Mesodermal cell (in vitro differentiated cells): ENCODE results near the gene WNT2B.
"Not testable (repeated sequence)": the region's sequence is repeated elsewhere in the genome, so short reads cannot be mapped to it uniquely, and the experiment has no call there.

Source experiments
- H3K27ac ChIP-seq: 2 replicates; pipeline ENCODE4 v1.7.0; 2013; ENCODE audit warnings: mild to moderate bottlenecking, low read depth, low read length, moderate library complexity; ENCODE audit not compliant: severe bottlenecking
- H3K36me3 ChIP-seq: 2 replicates; pipeline ENCODE4 v1.7.1; 2013; ENCODE audit warnings: mild to moderate bottlenecking, low read length, moderate library complexity; ENCODE audit not compliant: control insufficient read depth, insufficient read depth
- H3K4me1 ChIP-seq: one replicate; pipeline ENCODE4 v1.7.1; 2013; ENCODE audit warnings: mild to moderate bottlenecking, low read length; ENCODE audit not compliant: insufficient read depth, control insufficient read depth, poor library complexity, severe bottlenecking
- H3K4me3 ChIP-seq: 2 replicates; pipeline ENCODE4 v1.7.0; 2013; ENCODE audit warnings: low read length, control low read depth, mild to moderate bottlenecking; ENCODE audit not compliant: insufficient read depth, poor library complexity, severe bottlenecking; ENCODE audit errors: extremely low read depth
- H3K9me3 ChIP-seq: 2 replicates; pipeline ENCODE4 v1.7.1; 2013; ENCODE audit warnings: mild to moderate bottlenecking, low read length, moderate library complexity; ENCODE audit not compliant: control insufficient read depth
- WGBS, 2 experiments: methylation state at CpG; one replicate each; pipeline ENCODE4 v1.1.5; 2013; ENCODE audit warnings: missing lambda C conversion rate in 2 of 2; ENCODE audit not compliant: insufficient coverage in 2 of 2; 5-methylcytosine and 5-hydroxymethylcytosine counted together

Gene WNT2B

DNA sequence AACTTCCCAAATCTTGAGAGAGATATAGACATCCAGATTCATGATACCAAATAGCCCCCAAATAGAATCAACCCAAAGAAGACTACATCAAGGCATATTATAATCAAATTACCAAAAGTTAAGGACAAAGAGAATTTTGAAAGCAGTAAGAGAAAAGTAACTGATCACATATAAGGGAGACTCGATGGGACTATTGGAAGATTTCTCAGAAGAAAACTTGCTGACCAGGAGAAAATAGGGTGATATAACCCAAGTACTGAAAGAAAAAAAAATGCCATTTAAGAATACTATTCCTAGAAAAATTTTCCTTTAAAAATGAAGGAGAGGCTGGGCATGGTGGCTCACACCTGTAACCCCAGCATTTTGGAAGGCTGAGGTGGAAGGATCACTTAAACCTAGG, 30.5 kb upstream of the WNT2B start:
- H3K27ac ChIP-seq = no peak overlapping the region
- H3K4me1 ChIP-seq = no peaks in the 10 kb centered on the region
- no CpG with 5 or more reads among the region's 1 CpG for WGBS, 2 experiments
- H3K36me3 ChIP-seq = no peaks in the 10 kb centered on the region
- H3K4me3 ChIP-seq = no peak overlapping the region
- peaks cover 12% of the 10 kb centered on the region for H3K9me3 ChIP-seq

- H3K4me1 ChIP-seq, H3K36me3 ChIP-seq, H3K27ac ChIP-seq, H3K9me3 ChIP-seq, H3K4me3 ChIP-seq: not testable (repeated sequence)
- WGBS, 2 experiments = no CpG with 5 or more reads among the region's 1 CpG
These were observed 22.7 kb upstream of the WNT2B start for GRCh38 chr1:112486063-112486462.

GRCh38 chr1:112487686-112488085, 21.1 kb upstream of the WNT2B start:
- H3K4me1 ChIP-seq = not testable (repeated sequence)
- WGBS, 2 experiments = 97 to 98% methylated on average over 5 of the region's 6 CpGs

DNA sequence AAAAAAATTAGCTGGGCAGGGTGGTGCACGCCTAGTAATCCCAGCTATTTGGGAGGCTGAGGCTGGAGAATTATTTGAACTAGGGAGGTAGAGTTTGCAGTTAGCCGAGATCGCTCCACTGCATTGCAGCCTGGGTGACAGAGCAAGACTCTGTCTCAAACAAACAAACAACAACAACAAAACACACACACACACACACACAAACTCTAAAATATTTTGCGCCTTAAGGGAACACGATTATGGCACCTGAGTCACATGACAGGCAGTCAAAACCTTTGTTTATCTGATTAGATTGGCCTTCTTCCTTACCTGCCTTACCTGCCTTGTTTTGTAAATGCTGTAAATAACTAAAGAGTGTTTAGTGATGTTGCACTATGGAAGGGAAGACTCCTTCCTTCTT, 20.6 kb upstream of the WNT2B start:
- no peak overlapping the region for H3K27ac ChIP-seq

More at GRCh38 chr1:112487686-112488085, 21.1 kb upstream of the WNT2B start:
- not testable (repeated sequence) for H3K4me3 ChIP-seq, H3K9me3 ChIP-seq, H3K36me3 ChIP-seq, H3K27ac ChIP-seq

DNA sequence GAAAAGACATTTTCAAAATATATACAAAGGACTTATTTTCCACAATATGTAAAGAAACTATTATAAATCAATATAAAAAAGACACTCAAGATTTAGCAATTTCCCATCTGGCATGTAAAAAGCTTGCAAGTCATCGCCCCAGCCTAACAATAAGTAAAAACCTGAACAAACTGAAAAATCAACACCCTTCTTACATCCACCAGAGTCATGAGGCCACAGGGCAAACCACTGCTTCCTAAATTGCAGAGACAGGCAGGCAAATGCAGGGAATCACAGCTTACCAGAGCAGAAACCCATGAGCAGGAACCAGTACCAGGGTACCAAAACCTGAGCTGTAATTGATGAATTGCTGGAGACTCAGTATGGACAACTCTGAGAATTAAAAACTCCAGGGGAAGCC, 16.7 kb upstream of the WNT2B start:
- Histone ChIP-seq H3K36me3 (no peaks in the 10 kb centered on the region), H3K9me3 (no peaks in the 10 kb centered on the region), H3K27ac (no peak overlapping the region), H3K4me1 (no peaks in the 10 kb centered on the region), H3K4me3 (no peak overlapping the region)
- 100% methylated on average over 1 of the region's 1 CpG; no CpG with 5 or more reads in 1 of the 2 experiments for WGBS, 2 experiments

More for the DNA sequence above, 20.6 kb upstream of the WNT2B start:
- 91 to 94% methylated on average over 3 of the region's 5 CpGs for WGBS, 2 experiments
- no peak overlapping the region for H3K4me3 ChIP-seq
- no peaks in the 10 kb centered on the region for H3K36me3 ChIP-seq
- no peaks in the 10 kb centered on the region for H3K4me1 ChIP-seq
- no peaks in the 10 kb centered on the region for H3K9me3 ChIP-seq

- Histone ChIP-seq H3K36me3 (no peaks in the 10 kb centered on the region), H3K4me1 (no peaks in the 10 kb centered on the region), H3K4me3 (no peak overlapping the region), H3K27ac (no peak overlapping the region), H3K9me3 (no peaks in the 10 kb centered on the region)
- WGBS, 2 experiments = 73 to 100% methylated on average over 1 to 2 of the region's 6 CpGs
These were observed 15.4 kb upstream of the WNT2B start for GRCh38 chr1:112493351-112493750.

DNA sequence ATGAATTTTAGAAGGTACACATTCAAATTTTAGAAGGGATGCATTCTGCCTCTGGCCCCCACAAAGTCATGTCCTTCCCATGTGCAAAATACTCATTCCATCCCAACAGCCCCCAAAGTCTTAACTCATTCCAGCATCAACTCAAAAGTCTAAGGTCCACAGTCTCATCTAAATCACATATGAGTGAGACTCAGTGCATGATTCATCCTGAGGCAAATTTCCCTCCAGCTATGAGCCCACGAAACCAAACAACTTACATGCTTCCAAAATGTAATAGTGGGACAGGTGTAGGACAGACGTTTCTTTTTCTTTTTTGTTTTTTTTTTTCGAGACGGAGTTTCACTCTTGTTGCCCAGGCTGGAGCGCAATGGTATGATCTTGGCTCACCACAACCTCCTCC, 12.5 kb upstream of the WNT2B start:
- Histone ChIP-seq H3K27ac (no peak overlapping the region), H3K4me1 (no peaks in the 10 kb centered on the region), H3K4me3 (no peak overlapping the region), H3K36me3 (no peaks in the 10 kb centered on the region), H3K9me3 (no peaks in the 10 kb centered on the region)
- WGBS, 2 experiments = 100% methylated on average over 1 to 2 of the region's 5 CpGs

GRCh38 chr1:112501810-112502641, 6.7 kb upstream of the WNT2B start:
- WGBS, 2 experiments = 2 to 3% methylated on average over 52 to 58 of the region's 65 CpGs
- peak overlapping the region; percentile 35 for H3K4me3 ChIP-seq
- peaks cover 8% of the 10 kb centered on the region for H3K4me1 ChIP-seq
- H3K27ac ChIP-seq = no peak overlapping the region
- H3K9me3 ChIP-seq = no peaks in the 10 kb centered on the region
- no peaks in the 10 kb centered on the region for H3K36me3 ChIP-seq

- peaks cover 9% of the 10 kb centered on the region for H3K4me1 ChIP-seq
- no peaks in the 10 kb centered on the region for H3K9me3 ChIP-seq
- H3K27ac ChIP-seq = no peak overlapping the region
- H3K36me3 ChIP-seq = no peaks in the 10 kb centered on the region
- H3K4me3 ChIP-seq = no peak overlapping the region
- WGBS, 2 experiments = 71% methylated on average over 1 of the region's 2 CpGs; no CpG with 5 or more reads in 1 of the 2 experiments
These were observed 5.9 kb upstream of the WNT2B start for GRCh38 chr1:112502826-112503225.

DNA sequence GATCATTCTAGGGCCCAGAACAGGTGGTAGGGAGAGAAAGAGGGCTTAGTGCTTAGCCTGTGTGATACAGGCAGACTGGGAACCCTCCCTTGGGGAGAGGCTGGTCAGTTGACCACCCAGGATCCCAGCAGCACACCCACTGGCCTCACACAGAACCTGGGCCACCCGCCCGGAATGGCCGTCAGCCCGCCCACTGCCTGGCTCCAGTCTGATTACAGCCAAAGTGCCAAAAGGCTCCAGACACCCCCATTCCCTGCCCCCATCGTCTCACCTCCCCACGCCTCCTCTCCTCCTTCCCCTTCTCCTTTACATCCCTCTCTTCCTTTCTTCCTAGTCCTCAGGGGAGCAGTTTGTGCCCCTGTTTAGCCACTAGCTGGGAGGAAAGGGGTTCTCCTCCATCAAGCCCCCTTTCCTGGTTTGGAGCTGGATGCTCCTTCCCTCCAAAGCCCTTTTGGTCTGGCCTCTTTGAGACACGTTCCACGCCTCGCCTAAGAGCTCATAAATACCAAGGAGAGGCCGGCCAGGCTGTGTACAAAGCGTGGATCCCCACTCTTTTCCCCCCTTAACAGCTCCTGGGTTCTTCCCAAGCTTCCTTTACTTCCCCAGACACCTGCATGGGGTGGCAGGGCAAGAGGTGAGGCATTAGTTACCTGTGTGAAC, 4.6 kb upstream of the WNT2B start:
- no peaks in the 10 kb centered on the region for H3K36me3 ChIP-seq
- H3K27ac ChIP-seq = no peak overlapping the region
- 66 to 74% methylated on average over 9 to 10 of the region's 11 CpGs for WGBS, 2 experiments
- H3K9me3 ChIP-seq = no peaks in the 10 kb centered on the region
- no peak overlapping the region for H3K4me3 ChIP-seq
- H3K4me1 ChIP-seq = peaks cover 15% of the 10 kb centered on the region
